GM10248 (cell line): ENCODE results near the gene UBE2V1.
"Not testable (repeated sequence)": the region's sequence is repeated elsewhere in the genome, so short reads cannot be mapped to it uniquely, and the experiment has no call there.

Experiments
- CTCF ChIA-PET: fragments of 300-600 bp; sonication (Branson Sonifier 250); formaldehyde crosslinking; extraction: SDS; loops from one replicate; lab custom pipeline; 2021; ENCODE audit warnings: antibody characterized with exemption; lab: Yijun Ruan, JAX
- POLR2A ChIA-PET: fragments of 350-650 bp; sonication (Branson Sonifier 250); formaldehyde crosslinking; extraction: SDS; loops from one replicate; lab custom pipeline; 2020; ENCODE audit warnings: antibody characterized with exemption; lab: Yijun Ruan, JAX
- DNase-seq: peaks from one replicate; pipeline ENCODE4 v3.0.0; 2012; ENCODE audit errors: extremely low spot score
- CTCF ChIP-seq: IDR thresholded peaks from 2 replicates; pipeline ENCODE4 v1.5.1; 2012; ENCODE audit warnings: mild to moderate bottlenecking, low read depth; ENCODE audit errors: extremely low read depth, missing control alignments, control extremely low read depth

UBE2V1 gene

GRCh38 chr20:50067461-50067860, 45.5 kb downstream of the UBE2V1 start:
- no peak for DNase-seq
- ChIA-PET POLR2A (no interaction called here), CTCF (interaction anchor here (7.2 to 7.4 kb wide), 2 partner anchors 18 to 87 kb away, joined by 124 to 331 read pairs; partner anchors contain the start of gene SNAI1)

GRCh38 chr20:50067018-50067417, 45.9 kb downstream of the UBE2V1 start:
- POLR2A ChIA-PET: no interaction called here
- no peak for TF ChIP-seq CTCF
- no peak for DNase-seq
- CTCF ChIA-PET: interaction anchor here (1.9 to 7.4 kb wide), 2 partner anchors 19 to 87 kb away, joined by 7 to 331 read pairs; partner anchors contain the start of gene SNAI1

More at GRCh38 chr20:50067461-50067860, 45.5 kb downstream of the UBE2V1 start:
- TF ChIP-seq CTCF: no peak

- TF ChIP-seq CTCF: no peak
- POLR2A ChIA-PET: no interaction called here
- DNase-seq: no peak
- CTCF ChIA-PET: interaction anchor here (1.7 to 1.9 kb wide), 2 partner anchors 20 to 88 kb away, joined by 7 to 11 read pairs; no protein-coding TSS in a partner anchor
Observed at GRCh38 chr20:50066161-50066834, 46.7 kb downstream of the UBE2V1 start.

GRCh38 chr20:50065325-50065615, 47.7 kb downstream of the UBE2V1 start:
- no peak for TF ChIP-seq CTCF
- ChIA-PET POLR2A (no interaction called here), CTCF (interaction anchor here (1.7 to 1.9 kb wide), 2 partner anchors 21 to 87 kb away, joined by 7 to 11 read pairs; no protein-coding TSS in a partner anchor)
- no peak for DNase-seq

- CTCF ChIA-PET: interaction anchor here (1.3 to 6.9 kb wide), 2 partner anchors 7 to 85 kb away, joined by 3 to 56 read pairs; no protein-coding TSS in a partner anchor
- DNase-seq, POLR2A ChIA-PET: not testable (repeated sequence)
Observed at GRCh38 chr20:50063763-50064162, 49.2 kb downstream of the UBE2V1 start.

DNA sequence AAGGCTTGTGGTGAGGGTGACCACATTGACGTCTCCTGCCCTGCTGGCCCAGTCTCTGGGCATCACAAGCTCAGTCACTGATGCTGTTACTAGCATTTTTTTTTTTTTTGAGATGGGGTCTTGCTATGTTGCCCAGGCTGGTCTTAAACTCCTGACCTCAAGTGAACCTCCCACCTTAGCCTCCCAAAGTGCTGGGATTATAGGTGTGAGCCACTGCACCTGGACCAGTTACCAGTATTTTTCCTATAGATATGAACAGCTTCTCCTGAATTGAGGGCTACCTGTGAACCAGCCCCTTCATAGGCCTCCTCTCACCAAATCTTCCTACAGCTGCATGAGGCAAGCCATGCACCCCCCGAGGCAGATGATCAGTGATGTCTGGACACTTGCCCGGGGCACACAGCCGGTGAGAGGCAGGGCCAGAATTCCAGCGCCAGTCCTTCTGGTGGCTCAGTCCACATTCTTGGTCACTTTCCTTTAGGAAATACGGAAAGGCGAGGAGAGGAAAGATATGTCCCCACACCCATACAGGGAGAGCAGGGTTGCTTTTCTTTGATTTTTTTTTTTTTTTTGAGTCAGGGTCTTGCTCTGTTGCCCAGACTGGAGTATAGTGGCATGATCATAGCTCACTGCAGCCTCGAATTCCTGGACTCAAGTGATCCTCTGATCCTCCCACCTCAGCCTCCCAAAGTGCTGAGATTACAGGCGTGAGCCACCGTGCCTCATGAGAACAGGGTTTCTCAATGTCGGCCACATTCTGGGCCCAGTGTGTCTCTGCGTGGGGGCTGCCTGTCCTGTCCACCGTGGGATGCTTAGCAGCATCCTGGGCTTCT, 50.7 kb downstream of the UBE2V1 start:
- CTCF ChIA-PET: interaction anchor here (1.3 to 6.9 kb wide), 3 partner anchors 9 to 83 kb away, joined by 3 to 56 read pairs (median 4); no protein-coding TSS in a partner anchor
- TF ChIP-seq CTCF: no peak
- POLR2A ChIA-PET: no interaction called here
- no peak for DNase-seq
